HEK293 (cell line): ENCODE results near the gene TMEM256.

Experiments
- CTCF ChIA-PET: fragments of 350-600 bp; formaldehyde crosslinking; extraction: SDS; loops from one replicate; lab custom pipeline; 2021; ENCODE audit warnings: antibody characterized with exemption; lab: Yijun Ruan, JAX
- POLR2A ChIA-PET: fragments of 300-600 bp; formaldehyde crosslinking; extraction: SDS; loops from one replicate; lab custom pipeline; 2020; ENCODE audit warnings: antibody characterized with exemption, inconsistent platforms; lab: Yijun Ruan, JAX
- H3K27ac ChIP-seq: fragments of 200-500 bp; sonication (Bioruptor generic); 2 replicates; pipeline ENCODE4 v1.5.1; 2014; ENCODE audit warnings: low read depth, low read length, control low read depth, inconsistent platforms; ENCODE audit errors: extremely low read depth
- H3K36me3 ChIP-seq, 2 experiments: fragments of 200-500 bp in 1 of 2; sonication (Bioruptor generic) in 1 of 2; 1 replicate in 1 of 2; 2 replicates in 1 of 2; pipeline ENCODE4 v1.5.1; 2014 to 2017; ENCODE audit warnings: inconsistent platforms in 2 of 2, low read length in 2 of 2; ENCODE audit not compliant: control insufficient read depth in 2 of 2, insufficient read depth in 1 of 2
- H3K4me1 ChIP-seq: fragments of 200-500 bp; sonication (Bioruptor generic); 2 replicates; pipeline ENCODE4 v1.5.1; 2014; ENCODE audit warnings: mild to moderate bottlenecking, low read length, inconsistent platforms; ENCODE audit not compliant: control insufficient read depth, insufficient read depth
- H3K4me3 ChIP-seq: 2 replicates; pipeline ENCODE4 v1.5.1; 2011; ENCODE audit warnings: low read depth, mild to moderate bottlenecking, control low read depth, low read length, moderate library complexity
- H3K9me3 ChIP-seq: fragments of 200-500 bp; sonication (Bioruptor generic); 2 replicates; pipeline ENCODE4 v1.5.1; 2014; ENCODE audit warnings: low read depth, low read length, inconsistent platforms; ENCODE audit not compliant: control insufficient read depth, insufficient read depth
- GLIS1 ChIP-seq: fragments of 450-650 bp; formaldehyde crosslinking; IDR thresholded peaks from 2 replicates; pipeline ENCODE4 v1.5.1; 2016; ENCODE audit warnings: missing biosample characterization, missing genetic modification characterization
- HOXD13 ChIP-seq: sonication (generic); formaldehyde crosslinking; IDR thresholded peaks from 2 replicates; pipeline ENCODE4 v1.8.0; 2022; ENCODE audit warnings: missing genetic modification reagents, borderline replicate concordance
- MZF1 ChIP-seq: fragments of 450-650 bp; formaldehyde crosslinking; IDR thresholded peaks from 2 replicates; pipeline ENCODE4 v1.5.1; 2017; ENCODE audit warnings: missing biosample characterization, missing genetic modification characterization, borderline replicate concordance
- SETDB1 ChIP-seq: IDR thresholded peaks from one replicate; pipeline ENCODE4 v1.6.1; 2017; ENCODE audit warnings: mild to moderate bottlenecking, low read length, moderate library complexity, mixed read lengths; ENCODE audit not compliant: insufficient read length
- WT1 ChIP-seq: fragments of 450-650 bp; formaldehyde crosslinking; IDR thresholded peaks from 2 replicates; pipeline ENCODE4 v1.5.1; 2016; ENCODE audit warnings: missing biosample characterization, missing genetic modification characterization
- ZBTB10 ChIP-seq: fragments of 450-650 bp; formaldehyde crosslinking; IDR thresholded peaks from 2 replicates; pipeline ENCODE4 v1.5.1; 2016; ENCODE audit warnings: missing biosample characterization, missing genetic modification characterization
- ZBTB20 ChIP-seq: fragments of 450-650 bp; formaldehyde crosslinking; IDR thresholded peaks from 2 replicates; pipeline ENCODE4 v1.5.1; 2016; ENCODE audit warnings: missing biosample characterization, missing genetic modification characterization
- ZIC2 ChIP-seq: fragments of 450-650 bp; formaldehyde crosslinking; IDR thresholded peaks from 2 replicates; pipeline ENCODE4 v1.5.1; 2016; ENCODE audit warnings: missing biosample characterization, missing genetic modification characterization
- ZNF10 ChIP-seq: fragments of 450-650 bp; formaldehyde crosslinking; IDR thresholded peaks from 2 replicates; pipeline ENCODE4 v1.5.1; 2017; ENCODE audit warnings: missing biosample characterization, missing genetic modification characterization
- ZNF114 ChIP-seq: fragments of 450-650 bp; formaldehyde crosslinking; IDR thresholded peaks from 2 replicates; pipeline ENCODE4 v1.5.0; 2017; ENCODE audit warnings: missing biosample characterization, missing genetic modification characterization
- ZNF148 ChIP-seq: fragments of 450-650 bp; formaldehyde crosslinking; IDR thresholded peaks from 2 replicates; pipeline ENCODE4 v1.5.0; 2017; ENCODE audit warnings: missing biosample characterization, missing genetic modification characterization, borderline replicate concordance
- ZNF302 ChIP-seq: fragments of 450-650 bp; formaldehyde crosslinking; IDR thresholded peaks from 2 replicates; pipeline ENCODE4 v1.5.1; 2016; ENCODE audit warnings: missing biosample characterization, missing genetic modification characterization, low read depth
- ZNF362 ChIP-seq: fragments of 450-650 bp; formaldehyde crosslinking; IDR thresholded peaks from 2 replicates; pipeline ENCODE4 v1.5.1; 2016; ENCODE audit warnings: missing biosample characterization, missing genetic modification characterization
- ZNF416 ChIP-seq: fragments of 450-650 bp; formaldehyde crosslinking; IDR thresholded peaks from 2 replicates; pipeline ENCODE4 v1.5.1; 2016; ENCODE audit warnings: missing biosample characterization, missing genetic modification characterization
- ZNF449 ChIP-seq: fragments of 450-650 bp; formaldehyde crosslinking; IDR thresholded peaks from 2 replicates; pipeline ENCODE4 v1.5.1; 2017; ENCODE audit warnings: missing biosample characterization, mild to moderate bottlenecking, missing genetic modification characterization, moderate library complexity
- ZNF501 ChIP-seq: fragments of 450-650 bp; formaldehyde crosslinking; IDR thresholded peaks from 2 replicates; pipeline ENCODE4 v1.5.1; 2016; ENCODE audit warnings: missing biosample characterization, missing genetic modification characterization
- ZNF513 ChIP-seq: fragments of 450-650 bp; IDR thresholded peaks from 2 replicates; pipeline ENCODE4 v1.5.1; 2018; ENCODE audit warnings: missing biosample characterization, missing genetic modification characterization
- ZNF521 ChIP-seq: fragments of 450-650 bp; formaldehyde crosslinking; IDR thresholded peaks from 2 replicates; pipeline ENCODE4 v1.5.1; 2017; ENCODE audit warnings: missing biosample characterization, mild to moderate bottlenecking, missing genetic modification characterization
- ZNF555 ChIP-seq: fragments of 450-650 bp; formaldehyde crosslinking; conservative IDR thresholded peaks from 2 replicates; pipeline ENCODE4 v1.5.1; 2017; ENCODE audit warnings: missing biosample characterization, mild to moderate bottlenecking, missing genetic modification characterization, inconsistent platforms
- ZNF580 ChIP-seq: fragments of 450-650 bp; formaldehyde crosslinking; IDR thresholded peaks from 2 replicates; pipeline ENCODE4 v1.5.1; 2016; ENCODE audit warnings: missing biosample characterization, missing genetic modification characterization
- ZNF600 ChIP-seq: fragments of 450-650 bp; formaldehyde crosslinking; IDR thresholded peaks from 2 replicates; pipeline ENCODE4 v1.5.1; 2016; ENCODE audit warnings: missing biosample characterization, missing genetic modification characterization
- ZNF623 ChIP-seq: fragments of 450-650 bp; formaldehyde crosslinking; IDR thresholded peaks from 2 replicates; pipeline ENCODE4 v1.5.1; 2016; ENCODE audit warnings: missing biosample characterization, missing genetic modification characterization
- ZNF664 ChIP-seq: fragments of 450-650 bp; formaldehyde crosslinking; IDR thresholded peaks from 2 replicates; pipeline ENCODE4 v1.5.1; 2016; ENCODE audit warnings: missing biosample characterization, missing genetic modification characterization
- ZNF747 ChIP-seq: fragments of 450-650 bp; formaldehyde crosslinking; IDR thresholded peaks from 2 replicates; pipeline ENCODE4 v1.5.1; 2016; ENCODE audit warnings: missing biosample characterization, missing genetic modification characterization
- TF ChIP-seq, protein P1 (sequence below): fragments of 450-650 bp; formaldehyde crosslinking; IDR thresholded peaks from 2 replicates; pipeline ENCODE4 v1.5.1; 2016; ENCODE audit warnings: missing biosample characterization, missing genetic modification characterization

TMEM256 gene

DNA sequence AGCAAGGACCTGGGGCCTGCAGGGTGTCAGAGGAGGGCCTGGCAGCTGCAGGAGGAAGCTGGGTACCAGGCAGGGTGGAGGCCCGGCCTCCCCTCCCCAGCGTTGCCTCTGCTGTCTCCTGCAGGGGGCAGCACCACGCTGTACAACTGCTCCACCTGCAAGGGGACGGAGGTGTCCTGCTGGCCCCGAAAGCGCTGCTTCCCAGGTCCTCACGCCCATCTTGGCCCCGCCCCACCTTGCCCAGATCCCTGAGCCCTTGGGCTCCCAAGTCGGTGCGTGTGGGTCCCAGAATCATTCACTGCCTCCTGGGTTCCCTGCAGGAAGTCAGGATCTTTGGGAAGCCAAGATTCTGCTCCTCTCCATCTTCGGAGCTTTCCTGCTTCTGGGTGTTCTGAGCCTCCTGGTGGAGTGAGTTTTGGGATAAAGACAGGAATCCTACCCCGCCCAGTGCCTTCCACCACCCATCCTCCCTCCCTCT is 47.8 kb downstream of the TMEM256 start (continued):
- TF ChIP-seq WT1 (tag by site-specific recombination) (no peak; the same call in 1 of the 2 replicates), SETDB1 (no peak), MZF1 (tag by site-specific recombination) (no peak), ZNF664 (tag by site-specific recombination) (no peak), ZNF362 (tag by site-specific recombination) (no peak), ZBTB20 (peak; percentile 36), ZNF555 (no peak), ZNF449 (tag by site-specific recombination) (no peak), ZNF623 (tag by site-specific recombination) (no peak), ZNF10 (peak; percentile 88), GLIS1 (tag by site-specific recombination) (peak; percentile 73)

DNA sequence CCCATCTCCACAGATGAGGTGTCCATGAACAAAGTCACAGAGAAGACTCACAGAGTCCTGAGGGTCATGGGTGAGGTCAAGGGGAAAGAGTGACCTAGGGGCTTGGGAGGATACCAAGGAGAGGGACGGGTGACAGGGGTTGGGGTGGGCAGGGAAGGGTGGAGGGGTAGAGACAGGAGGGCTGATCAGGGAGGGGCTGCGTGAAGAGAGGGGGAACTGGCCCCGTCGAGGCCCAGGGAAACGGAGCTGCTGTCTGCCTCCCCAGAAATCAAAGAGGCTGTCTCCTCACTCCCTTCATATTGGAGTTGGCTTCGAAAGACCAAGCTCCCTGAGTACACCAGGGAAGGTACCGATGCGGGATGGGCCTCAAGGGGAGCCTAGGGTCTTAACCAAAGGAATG is 48.3 kb downstream of the TMEM256 start:
- Histone ChIP-seq H3K36me3 (no peaks in the 10 kb centered on the region), H3K4me1 (peaks cover 9% of the 10 kb centered on the region), H3K4me3 (no peak overlapping the region), H3K9me3 (no peaks in the 10 kb centered on the region), H3K27ac (no peak overlapping the region)
- ChIA-PET CTCF (interaction anchor here (0.6 to 4.3 kb wide), 47 partner anchors 9 to 1881 kb away, joined by 3 to 87 read pairs (median 6); partner anchors contain the start of genes ACAP1, CHRNB1, FGF11 and NEURL4), POLR2A (interaction anchor here (0.6 to 3.4 kb wide), 12 partner anchors 26 to 228 kb away, joined by 3 to 29 read pairs (median 4); partner anchors contain the start of genes CHRNB1, MPDU1, PLSCR3 and TMEM256)
- no peak for TF ChIP-seq ZNF747 (tag by site-specific recombination)
- no peak for TF ChIP-seq ZIC2 (tag by site-specific recombination)
- TF ChIP-seq ZNF521 (tag by site-specific recombination), result no peak
- TF ChIP-seq ZBTB10 (tag by site-specific recombination), result no peak
- no peak for TF ChIP-seq ZNF580 (tag by site-specific recombination)
- no peak for TF ChIP-seq HOXD13 (CRISPR knock-in tag)
- TF ChIP-seq, protein P1, sequence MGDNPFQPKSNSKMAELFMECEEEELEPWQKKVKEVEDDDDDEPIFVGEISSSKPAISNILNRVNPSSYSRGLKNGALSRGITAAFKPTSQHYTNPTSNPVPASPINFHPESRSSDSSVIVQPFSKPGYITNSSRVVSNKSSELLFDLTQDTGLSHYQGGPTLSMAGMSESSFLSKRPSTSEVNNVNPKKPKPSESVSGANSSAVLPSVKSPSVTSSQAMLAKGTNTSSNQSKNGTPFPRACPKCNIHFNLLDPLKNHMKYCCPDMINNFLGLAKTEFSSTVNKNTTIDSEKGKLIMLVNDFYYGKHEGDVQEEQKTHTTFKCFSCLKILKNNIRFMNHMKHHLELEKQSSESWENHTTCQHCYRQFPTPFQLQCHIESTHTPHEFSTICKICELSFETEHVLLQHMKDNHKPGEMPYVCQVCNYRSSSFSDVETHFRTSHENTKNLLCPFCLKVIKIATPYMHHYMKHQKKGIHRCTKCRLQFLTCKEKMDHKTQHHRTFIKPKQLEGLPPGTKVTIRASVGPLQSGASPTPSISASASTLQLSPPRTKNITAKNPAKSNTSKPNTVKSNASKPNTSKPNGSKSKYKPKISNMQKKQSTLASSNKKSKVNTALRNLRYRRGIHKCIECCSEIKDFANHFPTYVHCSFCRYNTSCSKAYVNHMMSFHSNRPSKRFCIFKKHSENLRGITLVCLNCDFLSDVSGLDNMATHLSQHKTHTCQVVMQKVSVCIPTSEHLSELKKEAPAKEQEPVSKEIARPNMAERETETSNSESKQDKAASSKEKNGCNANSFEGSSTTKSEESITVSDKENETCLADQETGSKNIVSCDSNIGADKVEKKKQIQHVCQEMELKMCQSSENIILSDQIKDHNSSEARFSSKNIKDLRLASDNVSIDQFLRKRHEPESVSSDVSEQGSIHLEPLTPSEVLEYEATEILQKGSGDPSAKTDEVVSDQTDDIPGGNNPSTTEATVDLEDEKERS, result no peak
- no peak for TF ChIP-seq ZNF416 (tag by site-specific recombination)
- TF ChIP-seq ZNF513, result no peak
- no peak for TF ChIP-seq ZNF148 (tag by site-specific recombination)
- no peak for TF ChIP-seq ZNF302 (tag by site-specific recombination)
- TF ChIP-seq ZNF501 (tag by site-specific recombination), result no peak
- no peak for TF ChIP-seq ZNF114 (tag by site-specific recombination)
- TF ChIP-seq ZNF600, result no peak
